Activated gamma-delta T cell treated with anti-CD3 and anti-CD28 coated beads, Interleukin-2, amount 50 U/mL, for 16 hours (primary cell): Measurements from ENCODE around the gene IQSEC1.
A peak's percentile ranks its signal among the peaks of the same experiment; 100 is the strongest.

Experiments
- DNase-seq: peaks from one replicate; pipeline ENCODE4 v3.0.0-alpha.2; 2020; ENCODE audit warnings: low read depth

The IQSEC1 gene

DNA sequence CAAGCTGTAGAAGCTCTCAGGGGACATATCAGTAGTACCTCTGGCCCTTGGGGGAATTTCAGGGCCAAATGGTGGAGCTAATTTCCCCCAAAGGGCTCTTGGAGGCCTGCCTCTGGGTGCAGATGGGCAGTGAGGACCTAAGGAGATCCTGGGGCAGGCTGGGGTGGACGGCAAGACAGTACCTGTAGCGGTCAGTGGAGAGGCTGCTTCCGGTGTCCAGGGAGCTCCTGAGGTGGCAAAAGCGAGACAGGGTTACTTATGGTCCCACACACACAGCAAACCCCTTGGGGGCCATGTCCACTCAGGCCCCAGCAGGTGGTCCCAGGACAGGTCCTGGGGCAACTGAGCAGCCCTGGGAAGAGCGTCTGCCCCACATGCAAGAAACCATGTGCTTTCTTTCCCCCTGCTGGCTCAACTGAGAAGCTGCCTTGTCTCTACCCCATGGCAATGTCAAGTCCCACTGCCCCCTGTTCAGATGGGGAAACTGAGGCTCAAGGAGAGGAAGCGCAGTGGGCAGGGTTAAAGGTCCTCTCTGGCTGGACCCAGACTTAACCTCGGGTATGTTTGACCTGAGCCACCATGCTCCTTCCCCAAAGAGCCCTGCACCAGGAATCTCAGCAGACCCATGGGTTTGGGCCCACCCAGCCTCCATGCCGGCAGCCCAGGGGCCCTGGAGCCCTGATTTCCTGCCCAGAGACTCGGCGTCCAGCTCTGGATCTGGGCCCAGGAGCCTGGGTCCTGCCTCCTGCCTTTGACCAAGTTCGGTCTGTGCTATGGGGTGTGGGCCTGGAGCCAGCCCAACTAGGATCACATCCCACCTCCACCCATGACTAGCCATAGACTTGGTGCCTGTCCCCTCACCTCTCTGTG lies 25.7 kb downstream of the IQSEC1 start:
- no peak for DNase-seq

DNA sequence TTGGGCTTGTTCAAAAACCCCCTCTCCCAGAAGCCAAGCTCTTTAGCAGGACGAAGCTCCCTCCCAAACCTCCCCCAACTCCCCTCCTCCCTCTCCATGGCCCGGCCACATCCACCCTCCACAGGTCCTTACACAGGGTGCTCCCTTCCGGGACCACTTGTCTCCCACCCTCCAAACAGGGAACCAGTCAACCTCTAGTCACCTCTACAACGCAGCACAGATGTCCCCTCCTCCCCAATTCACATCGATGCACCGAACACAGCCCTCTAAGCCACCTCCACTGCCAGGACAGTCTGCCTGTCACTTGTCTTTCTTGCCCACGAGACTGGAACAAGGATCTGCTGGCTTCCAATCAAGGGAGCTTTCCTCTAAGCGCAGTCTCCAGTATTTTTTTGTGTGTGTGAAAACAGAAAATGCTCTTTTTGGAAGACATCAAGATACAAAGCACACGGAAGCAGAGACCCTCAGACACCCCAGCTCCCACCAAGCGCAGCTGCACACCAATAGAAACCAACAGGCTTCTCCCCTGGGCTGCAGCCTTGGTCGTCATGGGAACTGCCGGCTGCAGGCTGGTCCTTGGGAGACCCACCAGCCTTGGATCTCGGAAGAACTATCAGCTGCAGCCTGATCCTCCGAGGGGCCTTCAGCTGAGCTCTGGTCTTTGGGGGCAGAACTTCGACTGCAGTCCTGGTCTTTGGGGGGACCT lies 26.5 kb downstream of the IQSEC1 start:
- no peak for DNase-seq

DNA sequence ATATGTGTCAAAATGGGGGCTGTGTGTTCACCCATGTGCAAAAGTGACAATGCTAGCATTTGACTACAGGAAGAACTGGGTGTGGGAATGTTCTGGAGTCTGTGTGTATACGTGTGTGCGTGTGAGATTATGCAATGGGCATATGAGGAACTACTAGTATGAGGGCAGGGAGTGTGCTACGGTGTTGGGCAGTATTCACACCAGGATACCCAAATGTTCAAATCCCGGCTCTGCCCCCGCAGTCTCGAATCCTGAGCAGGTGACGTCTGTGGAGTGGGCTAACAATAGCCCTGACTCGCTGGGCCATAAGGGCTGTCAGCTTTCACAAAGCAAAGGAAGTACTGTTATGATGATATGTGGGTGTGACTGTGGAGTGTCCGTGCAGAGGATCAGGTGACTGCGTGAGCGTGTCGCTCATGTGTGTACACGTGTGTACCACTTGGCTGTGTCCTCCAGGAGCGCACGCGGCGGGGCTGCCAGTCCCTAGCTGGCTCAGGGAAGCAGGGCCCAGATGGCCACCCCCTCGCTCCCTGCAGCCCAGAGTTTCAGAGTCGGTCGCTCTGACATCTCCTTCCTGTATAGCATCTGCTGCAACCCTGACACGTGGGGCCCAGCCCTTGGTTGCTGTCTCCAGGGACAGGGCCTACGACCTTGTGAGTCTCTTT lies 27.2 kb downstream of the IQSEC1 start:
- no peak for DNase-seq

DNA sequence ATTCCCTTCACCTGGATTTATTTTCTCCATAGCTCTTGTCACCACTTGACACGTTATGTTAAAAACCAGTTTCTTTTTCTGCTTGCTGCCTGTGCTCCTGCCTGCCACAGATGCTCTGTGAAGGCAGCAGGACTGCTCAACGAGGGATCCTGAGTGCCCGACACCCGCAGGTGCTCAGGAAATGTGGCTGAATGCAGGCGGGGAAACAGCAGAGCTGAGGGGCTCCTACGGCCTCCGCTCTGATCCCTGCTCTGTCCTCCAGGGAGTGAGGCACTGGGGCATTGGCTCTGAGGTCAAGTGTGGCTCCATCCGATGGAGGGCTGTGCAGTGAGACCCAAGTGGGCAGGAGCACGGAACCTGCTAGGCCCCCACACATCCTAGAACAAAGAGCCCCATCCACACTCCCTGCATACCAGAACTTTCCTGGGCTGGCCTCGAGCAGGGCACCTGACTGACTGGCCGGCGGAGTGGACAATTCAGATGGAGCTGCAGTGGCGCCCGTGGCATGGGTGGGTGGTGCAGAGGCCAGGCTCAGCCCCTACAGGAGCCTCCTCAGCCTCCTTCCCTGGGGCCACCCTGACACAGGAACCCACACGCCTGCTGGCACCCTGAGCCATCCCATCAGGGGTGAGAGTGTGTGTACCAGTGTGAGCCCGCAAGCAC lies 27.9 kb downstream of the IQSEC1 start:
- no peak for DNase-seq

DNA sequence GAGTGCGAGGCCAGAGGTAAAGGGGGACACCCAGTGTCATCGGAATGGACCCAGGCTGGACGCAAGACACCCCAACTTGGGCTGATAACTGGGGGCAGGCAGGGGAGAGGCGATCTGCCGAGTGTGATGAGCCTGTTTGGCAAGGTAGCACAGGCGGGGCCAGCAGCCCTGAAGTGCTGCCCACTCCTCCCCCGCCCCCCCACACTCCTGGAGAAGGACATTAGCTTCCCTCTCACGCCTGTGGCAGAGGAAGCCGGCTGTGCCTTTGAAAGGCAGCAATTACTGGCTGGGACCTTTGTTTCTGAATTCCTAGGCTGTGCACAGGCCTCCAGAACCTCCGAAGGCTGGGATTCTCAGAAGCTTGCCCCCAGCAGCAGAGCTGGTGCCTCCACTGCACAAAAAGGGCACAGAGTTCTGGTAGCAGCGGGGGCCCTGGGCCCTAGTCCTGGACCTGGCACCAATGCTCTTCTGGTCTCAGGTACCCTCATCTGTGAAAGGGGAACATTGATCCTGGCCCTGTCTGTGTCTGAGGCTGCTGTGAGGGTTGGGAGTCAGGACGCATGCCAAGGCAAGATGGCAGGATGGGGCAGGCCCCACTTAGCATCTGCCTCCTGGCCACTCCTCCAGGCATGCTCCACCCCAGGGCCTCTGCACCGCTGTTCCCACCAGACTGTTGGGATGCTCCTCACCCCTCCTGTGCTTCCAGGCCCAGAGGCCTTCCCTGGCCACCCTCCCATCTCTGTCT lies 28.6 kb downstream of the IQSEC1 start:
- DNase-seq, result no peak

DNA sequence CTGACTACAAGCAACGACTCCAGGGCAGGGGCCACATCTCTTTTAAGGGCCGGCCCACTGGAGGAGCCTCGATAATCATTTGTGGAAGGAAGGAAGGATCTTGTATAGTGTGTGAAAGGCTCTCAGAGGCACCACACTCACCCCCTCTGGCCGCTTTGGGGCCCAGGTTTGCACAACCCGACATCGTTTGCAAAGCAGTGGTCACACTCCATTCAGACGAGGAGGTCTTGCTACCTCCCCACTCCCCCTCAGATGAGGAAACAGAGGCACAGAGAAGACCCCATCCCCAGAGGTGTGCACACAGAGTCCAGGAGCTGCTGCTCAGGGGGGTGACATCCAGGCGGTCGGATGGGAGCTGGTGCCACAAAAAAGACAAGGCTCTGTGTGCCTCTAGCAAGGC lies 29.6 kb downstream of the IQSEC1 start:
- DNase-seq, result no peak

DNA sequence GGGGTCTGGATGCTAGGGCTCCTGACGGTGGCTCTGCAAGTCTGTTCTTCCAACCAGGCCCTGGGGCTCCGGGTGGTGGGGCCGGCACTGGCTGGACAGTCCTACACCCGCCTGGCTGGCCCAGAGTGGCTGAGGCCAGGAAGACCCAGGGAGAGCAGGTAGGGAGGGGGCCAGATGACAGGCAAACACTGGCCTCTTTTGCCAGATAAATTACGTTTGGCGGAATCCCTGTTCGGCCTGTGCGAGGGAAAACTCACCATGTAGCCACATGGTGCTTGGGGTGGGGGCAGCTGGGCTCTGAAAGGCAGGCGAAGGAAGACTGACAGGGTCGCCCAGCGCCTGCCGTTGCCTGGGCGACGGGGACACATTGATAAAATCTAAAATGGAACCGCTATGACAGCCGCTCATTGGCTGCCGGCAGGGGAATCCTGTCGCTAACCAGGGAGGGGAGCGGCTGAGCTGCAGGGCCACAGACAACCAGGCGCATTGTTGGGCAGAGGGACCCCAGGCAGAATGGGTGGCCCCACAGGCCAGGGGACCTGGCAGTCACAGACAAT lies 30.4 kb downstream of the IQSEC1 start:
- DNase-seq, result no peak

DNA sequence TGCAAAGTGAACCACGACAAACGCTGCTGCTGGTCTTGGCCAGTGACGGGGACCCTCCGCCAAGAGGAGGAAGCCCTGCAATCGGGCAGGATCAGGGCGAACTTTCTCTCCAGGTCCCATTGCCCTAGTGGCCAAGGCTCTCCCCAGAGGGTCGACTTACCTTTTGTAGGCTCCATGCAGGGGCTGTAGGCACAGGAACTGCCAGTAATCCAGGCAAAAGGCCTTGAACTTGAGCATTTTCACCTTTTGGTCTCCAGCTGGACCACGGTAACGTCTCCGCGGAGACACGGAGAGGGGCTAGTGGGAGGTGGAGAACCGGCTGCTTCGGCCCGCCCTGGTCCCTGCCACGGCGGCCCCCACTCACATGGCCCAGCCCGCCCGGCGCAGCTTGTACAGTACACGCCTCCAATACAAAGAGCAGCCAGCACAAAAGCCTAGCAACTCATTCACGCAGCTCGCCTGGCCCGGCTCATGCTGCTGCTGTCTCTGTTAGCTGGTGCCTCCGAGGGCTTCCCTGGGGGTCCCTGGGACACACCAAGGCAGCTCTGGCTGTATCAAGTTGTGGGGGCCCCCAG lies 31.0 kb downstream of the IQSEC1 start:
- no peak for DNase-seq

DNA sequence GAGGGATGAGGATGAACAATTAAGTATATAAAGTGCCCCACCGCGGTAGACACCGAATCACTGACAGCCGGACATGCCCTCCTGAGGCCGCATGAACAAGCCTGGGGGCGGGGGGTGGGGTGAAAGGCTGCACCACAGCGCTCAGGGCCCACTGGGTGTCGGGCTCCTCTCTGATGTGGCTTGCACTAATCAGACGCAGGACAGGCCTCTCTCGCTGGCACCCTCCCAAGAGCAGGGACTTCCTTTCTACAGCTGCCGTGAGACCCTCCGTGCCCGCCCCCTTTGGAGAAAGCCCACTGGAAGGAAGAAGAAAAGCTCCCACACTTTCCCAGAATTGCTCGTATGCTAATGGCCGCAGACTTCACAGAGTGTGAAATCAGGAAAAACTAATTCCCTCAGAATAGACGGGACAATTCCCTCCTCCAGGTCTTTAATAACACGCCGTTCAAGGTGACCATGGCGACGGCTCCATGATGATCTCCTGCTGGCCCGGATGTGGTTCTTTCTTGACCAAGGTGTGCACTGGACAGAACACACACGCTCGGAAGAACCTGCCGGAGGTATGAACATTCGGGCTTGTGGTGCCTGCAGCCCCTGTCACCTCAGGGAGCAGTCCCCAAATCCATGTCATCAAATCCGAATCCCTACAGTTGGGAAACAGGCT lies 32.0 kb downstream of the IQSEC1 start:
- no peak for DNase-seq

DNA sequence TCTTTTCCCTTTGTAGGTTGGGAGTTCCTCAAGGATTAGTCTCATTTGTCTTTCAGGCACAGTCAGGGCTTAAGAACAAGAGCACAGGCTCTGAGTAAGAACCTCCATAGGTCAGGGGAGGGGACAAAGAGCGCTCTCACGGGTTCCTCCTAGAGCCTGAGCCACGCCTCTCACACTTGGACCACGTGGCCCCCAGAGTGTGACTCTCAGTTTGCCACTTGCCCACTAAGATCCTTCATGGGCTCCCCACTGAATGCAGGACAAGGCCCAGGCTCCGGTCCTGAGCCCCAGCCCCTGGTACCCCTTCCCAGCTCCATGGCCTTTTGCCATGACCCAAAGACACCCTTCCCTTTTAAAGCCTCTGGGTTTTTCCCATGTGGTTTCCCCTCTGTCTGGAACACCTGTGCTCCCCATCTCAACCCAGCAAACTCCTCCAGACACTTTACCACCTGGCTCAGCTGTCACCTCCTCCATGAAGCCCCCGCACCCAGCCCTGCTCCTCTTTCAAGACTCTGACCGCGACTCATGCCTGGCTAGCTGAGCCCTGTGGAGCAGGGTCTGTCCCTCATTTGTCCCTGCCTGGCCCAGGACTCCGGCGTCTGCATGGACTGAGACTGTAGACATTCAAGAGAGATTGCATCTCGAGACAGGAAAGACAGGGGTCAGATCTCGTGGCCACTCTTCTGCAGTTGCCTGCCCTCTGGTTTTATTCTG lies 32.7 kb downstream of the IQSEC1 start:
- peak; percentile 45 for DNase-seq

DNA sequence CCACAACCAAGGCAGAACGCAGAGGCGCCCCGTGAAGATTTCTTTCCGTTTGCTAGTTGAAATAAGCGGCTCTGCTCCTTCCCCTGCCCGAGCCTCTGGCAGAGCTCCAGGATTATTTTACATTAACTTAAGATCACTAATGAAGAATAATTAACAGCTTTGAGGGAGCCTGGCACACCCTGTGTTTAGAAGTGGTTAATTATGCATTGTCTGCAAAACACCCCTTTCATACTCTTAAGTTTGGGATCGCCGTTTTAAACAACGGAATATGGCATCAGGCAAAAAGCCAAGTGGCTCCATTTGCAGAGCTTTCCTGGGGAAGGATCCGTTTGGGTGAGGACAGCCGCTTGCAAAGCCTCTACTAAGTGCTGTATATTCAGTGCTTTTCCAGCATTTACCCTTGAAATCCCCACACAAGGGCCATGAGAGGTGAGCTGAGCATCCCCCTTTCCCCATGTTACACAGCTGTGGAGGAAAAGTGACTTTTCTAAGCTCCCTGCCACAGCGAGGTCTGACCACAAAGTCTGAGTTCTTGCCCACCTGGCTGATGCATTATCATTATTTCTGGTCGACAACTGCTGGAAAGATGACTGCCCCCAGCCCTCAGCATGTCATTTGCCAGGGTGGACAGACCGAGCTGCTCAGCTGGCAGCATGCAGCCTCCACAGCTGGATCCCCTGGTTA lies 33.9 kb downstream of the IQSEC1 start:
- DNase-seq, result no peak

DNA sequence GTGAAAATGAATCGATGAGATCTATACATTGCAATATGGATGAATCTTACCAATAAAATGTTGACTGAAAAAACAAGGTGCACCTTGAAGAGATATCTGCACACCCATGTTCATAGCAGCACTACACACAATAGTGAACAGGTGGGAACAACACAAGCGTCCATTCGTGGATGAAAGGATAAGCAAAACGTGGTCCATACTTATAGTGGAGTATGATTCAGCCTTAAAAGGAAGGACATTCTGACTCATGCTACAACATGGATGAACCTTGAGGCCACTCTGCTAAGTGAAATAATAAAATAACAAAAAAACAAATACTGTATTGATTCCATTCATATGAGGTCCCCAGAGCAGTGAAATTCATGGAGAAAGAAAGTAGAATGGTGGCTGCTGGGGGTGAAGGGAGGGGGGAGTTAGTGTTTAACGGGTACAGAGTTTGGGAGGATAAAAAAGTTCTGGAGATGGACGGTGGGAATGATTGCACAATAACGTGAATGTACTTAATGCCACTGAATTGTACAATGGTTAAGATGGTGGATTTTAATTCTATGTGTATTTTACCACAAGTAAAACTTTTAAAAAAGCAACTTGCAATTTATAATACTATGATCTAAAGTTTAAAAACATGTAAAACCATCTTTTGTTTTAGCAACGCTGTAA lies 35.6 kb downstream of the IQSEC1 start:
- DNase-seq, result no peak

DNA sequence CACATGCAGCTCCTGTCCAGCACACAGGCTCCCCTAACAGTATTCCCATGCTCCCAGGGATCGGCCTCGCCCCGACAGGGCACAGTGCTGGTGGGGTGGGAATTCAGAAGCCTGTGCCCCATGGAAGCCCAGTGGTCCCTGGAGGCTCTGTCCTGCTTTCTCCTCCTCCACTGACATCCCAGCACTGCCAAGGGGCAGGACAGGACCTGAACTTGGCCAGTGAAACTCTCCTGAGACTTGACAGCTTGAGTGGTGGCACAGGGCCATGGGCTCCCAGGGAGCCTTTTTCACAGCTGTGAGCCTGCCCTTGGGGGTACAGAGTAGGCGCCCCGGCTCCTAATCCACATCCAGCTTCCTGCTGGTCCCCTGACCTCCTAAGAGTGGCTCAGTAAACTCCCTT lies 38.4 kb downstream of the IQSEC1 start:
- DNase-seq, result no peak

DNA sequence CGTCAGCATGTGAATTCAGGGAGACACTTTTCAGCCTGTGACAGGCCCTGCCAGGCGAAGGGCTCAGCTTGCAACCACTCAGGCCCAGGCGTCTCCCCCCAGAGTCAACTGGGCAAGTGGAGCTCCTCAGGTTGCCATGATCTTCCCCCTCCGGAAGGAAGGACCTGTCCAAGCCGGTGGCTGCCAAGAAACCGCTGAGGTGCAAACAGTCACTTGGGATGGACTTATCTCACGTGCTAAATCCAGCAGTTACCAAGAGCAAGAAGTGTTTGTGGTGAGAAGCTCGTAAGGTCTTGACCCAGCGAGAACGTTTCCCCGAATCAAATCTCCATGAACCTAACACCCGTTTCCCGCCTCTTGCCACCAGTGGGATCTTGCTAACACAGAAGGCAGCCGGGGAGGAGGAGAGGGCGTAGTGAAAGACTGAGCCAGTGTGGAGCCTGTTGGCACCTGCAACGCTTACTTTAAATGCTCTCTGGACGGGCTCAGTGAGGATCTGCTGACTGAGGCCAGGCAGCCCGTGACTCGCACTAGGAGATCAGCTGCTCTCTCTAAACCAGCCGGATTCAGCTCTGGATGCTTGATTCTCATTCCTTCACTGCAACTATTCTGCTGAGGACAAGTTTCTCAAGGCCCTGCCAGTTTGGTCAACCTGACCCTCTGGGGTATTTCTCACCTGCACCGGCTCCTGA lies 39.0 kb downstream of the IQSEC1 start:
- no peak for DNase-seq

DNA sequence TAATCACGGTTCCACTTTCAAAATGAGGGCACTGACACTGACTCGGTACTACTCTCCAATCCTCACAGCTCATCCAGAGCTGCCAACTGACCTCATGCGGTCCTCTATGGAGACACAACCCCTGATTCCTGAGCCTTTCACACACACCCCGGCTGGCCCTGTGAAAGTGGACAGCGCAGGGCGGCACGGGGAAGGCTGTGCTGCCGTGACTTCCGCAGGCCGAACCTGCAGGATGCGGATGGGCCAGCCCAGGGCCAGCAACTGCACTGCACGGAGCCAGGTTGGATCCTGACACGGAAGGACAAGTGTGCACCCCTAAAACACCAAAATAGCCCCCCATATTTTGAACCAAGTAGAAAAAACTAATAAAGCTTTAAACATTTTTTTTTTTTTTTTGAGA lies 41.0 kb downstream of the IQSEC1 start:
- DNase-seq, result no peak

DNA sequence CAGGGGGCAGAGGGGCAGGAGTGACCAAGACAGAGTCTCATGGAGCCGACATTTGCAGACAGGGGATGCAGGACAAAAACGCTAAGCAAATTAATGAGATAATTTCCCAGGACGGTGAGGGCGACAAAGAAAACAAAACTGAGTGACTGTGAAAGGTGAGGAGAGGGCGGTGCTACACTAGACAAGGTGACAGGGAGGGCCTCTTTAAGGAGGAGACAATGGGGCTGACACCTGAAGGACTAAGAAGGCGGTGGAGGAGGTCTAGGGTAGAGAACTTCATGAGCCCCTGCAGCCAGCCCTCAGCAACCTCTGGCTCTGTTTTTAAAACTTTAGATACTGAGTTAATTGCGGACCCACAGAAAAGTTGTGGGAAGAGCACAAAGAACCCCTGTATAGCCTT lies 41.6 kb downstream of the IQSEC1 start:
- DNase-seq, result no peak

DNA sequence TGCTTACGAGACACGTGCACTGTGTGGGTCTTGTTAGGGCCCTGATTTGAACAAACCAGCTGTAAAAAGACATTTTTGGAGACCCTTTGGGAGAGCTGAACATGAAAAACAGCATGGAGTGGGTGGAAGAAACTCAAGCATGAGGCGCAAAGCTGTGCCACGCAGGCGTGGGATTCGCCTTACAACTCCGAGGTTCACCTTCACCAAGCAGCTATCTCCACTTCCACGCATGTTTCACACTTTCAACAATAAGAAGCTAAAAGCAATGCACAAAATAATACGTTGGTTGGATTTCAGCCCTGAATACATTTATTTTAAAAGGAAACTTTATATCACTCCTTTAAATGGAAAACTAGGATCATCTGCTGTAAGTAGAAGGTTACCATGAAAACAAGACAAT lies 42.5 kb downstream of the IQSEC1 start:
- no peak for DNase-seq
